Jurkat, Clone E6-1 (cell line): Measurements from ENCODE around the gene GNAS. TPM values are rescaled to one million over a fixed set of nuclear protein-coding genes. Genes with fewer than 3 reads are reported as not detected.
"Not testable (repeated sequence)": the region's sequence is repeated elsewhere in the genome, so short reads cannot be mapped to it uniquely, and the experiment has no call there.

ENCODE experiments used
- DNase-seq: peaks from one replicate; pipeline ENCODE4 v3.0.0-alpha.2; 2011; ENCODE audit warnings: low read depth, low spot score
- H3K4me3 ChIP-seq: 2 replicates; pipeline ENCODE4 v1.5.1; 2011; ENCODE audit warnings: mild to moderate bottlenecking, low read length, control low read depth, moderate library complexity
- polyA plus RNA-seq: library from polyadenylated mRNA; unstranded; fragments of >200 nt; gene quantifications from one replicate; pipeline ENCODE4 v1.2.1, GENCODE V29; 2012; ENCODE audit warnings: missing spikeins; ENCODE audit not compliant: insufficient read length, insufficient read depth

The GNAS gene
- 1,642 TPM for polyA plus RNA-seq

DNA sequence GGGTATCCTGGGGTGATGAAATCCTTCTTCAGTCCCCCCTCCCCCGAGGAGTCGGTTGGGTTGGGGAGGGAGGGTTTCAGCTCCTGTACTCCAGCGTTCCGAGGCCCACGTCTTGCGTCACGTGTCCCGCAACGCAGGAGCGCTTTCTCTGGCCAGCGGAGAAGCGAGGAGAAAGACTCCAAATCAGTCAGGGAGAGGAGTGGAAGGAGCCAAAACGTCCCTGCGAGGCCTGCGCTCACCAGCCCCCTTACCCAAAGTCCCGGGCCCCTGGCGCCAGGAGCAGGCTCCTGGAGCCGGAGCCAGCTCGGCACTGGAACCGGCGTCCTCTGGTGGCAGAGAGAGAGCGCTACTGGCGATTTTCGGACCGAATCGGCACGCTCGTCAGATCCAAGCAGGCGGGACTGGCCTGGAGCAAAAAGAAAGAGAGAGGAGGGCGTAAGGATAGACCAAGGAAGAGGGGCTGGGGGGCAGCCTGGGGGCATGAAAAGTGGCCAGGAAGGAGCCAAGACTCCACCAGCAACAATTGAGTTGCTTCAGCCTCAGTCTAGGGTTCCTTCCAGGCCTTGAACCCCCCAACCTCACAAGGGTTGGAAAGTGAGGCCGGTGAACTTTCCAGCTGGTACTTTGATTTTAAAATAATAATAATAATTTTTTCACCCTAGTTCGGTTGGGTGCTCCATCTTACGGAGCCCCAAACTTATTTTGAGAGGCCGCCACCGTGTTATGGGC is at the start of gene GNAS:
TSS of gene GNAS (plus strand) at position 174 of the 729 bp plus-strand sequence.
- no peak within 1 kb of the TSS for H3K4me3 ChIP-seq
- DNase-seq: no peak

- no peak overlapping the region for H3K4me3 ChIP-seq
- no peak for DNase-seq
Measured at GRCh38 chr20:58803533-58803932, 49.0 kb upstream of the GNAS start.

GRCh38 chr20:58807801-58808200 is 44.7 kb upstream of the GNAS start:
- no peak overlapping the region for H3K4me3 ChIP-seq
- DNase-seq: no peak

DNA sequence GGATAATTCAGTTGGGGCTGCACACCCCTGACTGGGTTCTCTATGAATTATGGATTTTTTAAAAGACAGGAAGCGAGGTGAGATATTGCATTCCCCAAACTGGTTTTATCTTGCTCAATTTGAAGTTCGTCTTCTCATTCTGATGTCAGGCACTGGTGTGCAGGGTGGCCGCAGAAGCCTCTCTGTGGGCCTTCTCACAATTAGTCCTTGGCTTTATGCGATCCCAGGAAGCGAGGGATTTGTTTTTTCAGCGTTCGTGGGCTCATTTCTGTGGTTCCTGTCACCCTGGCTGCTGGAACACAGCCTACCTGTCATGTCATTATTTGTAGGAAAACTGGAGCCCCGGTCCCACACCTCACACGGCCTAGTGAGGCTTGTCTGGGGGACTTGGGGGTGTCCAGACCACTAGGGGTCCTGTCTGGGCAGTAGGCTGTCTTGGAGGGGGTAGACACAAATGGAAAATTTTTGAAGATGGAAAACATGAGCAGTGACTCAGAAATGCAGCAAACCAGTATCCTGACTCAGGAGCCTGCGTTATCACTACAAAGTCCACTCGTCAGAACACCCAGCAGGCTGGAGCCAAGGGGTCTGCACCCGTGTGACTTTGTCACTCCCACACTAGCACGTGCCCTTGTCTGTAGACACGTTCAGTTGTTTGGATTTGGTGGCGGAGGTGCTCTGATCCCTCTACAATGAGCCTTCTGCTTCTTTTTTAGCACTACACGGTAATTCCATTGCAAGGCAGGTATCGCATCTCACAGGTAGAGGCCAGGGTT is 44.1 kb upstream of the GNAS start:
- H3K4me3 ChIP-seq: no peak overlapping the region

GRCh38 chr20:58810116-58810878 is 42.2 kb upstream of the GNAS start:
- H3K4me3 ChIP-seq: no peak overlapping the region

More for the DNA sequence above, 44.1 kb upstream of the GNAS start:
- no peak for DNase-seq

DNA sequence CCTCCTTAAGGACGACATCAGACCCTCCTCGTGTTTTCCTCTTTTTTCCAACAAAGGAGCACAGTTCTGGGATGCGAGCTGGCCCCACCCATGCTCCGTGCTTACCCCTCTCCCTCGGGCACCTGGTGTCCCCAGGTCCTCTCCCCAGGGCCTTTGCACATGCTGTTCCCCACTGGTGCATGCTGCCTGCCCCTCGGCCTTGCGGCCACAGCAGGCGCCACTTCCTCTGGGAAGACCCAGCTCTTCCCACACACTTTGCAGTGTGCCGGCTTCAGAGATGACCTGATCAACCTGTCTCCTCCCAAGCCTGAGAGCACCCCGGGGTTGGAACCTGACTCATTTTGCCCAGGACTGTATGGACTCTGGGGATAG is 41.7 kb upstream of the GNAS start:
- no peak for DNase-seq
- H3K4me3 ChIP-seq: no peak overlapping the region

More at GRCh38 chr20:58810116-58810878, 42.2 kb upstream of the GNAS start:
- DNase-seq: no peak

- H3K4me3 ChIP-seq: no peak overlapping the region
- no peak for DNase-seq
Measured at GRCh38 chr20:58811334-58811733, 41.2 kb upstream of the GNAS start.

GRCh38 chr20:58813369-58813768 is 39.1 kb upstream of the GNAS start:
- no peak for DNase-seq
- no peak overlapping the region for H3K4me3 ChIP-seq

DNA sequence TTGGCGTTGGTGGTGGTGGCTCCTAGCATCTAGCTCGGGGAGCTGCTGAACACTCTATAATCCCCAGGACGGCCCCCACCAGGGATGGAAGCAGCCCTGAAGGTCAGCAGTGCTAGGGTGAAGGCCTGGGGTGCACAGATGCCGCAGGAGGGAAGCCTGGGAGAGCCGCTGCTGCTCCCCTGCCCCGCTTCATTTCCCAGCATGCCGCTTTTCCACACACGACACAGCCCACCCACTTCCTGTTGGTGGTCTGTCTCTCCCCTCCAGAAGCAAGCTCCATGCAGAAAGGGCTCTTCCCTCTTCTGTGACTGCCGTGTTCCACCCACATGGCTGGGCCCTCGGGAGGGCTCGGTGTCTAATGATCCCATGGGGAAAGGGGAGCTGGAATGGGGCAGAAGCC is 37.1 kb upstream of the GNAS start:
- DNase-seq: peak; percentile 52
- H3K4me3 ChIP-seq: 0 out of 2 replicates have a peak overlapping the region, but pooled peaks have one; percentile 2

DNA sequence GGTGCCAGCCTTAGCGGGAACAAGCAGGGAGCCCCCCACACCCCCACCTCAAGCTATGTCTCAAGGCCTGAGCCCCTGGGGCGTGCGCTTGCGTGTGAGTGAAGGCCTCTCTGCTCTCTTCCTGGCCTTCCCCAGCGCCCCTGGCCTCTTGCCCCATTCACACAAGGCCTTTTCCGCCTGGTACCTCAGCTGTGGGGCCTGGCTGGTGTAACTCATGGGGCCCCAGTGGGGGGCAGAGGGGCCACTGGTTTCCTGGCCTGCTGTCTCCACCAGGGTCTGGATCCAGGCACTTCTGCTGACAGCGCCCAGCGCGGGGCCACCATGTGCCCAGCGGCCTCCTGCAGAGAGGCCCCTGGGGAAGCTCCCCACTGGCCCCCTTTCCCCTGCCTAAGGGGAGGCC is 36.5 kb upstream of the GNAS start:
- DNase-seq: no peak
- no peak overlapping the region for H3K4me3 ChIP-seq

GRCh38 chr20:58816957-58817651 is 35.4 kb upstream of the GNAS start:
- no peak for DNase-seq
- H3K4me3 ChIP-seq: no peak overlapping the region

DNA sequence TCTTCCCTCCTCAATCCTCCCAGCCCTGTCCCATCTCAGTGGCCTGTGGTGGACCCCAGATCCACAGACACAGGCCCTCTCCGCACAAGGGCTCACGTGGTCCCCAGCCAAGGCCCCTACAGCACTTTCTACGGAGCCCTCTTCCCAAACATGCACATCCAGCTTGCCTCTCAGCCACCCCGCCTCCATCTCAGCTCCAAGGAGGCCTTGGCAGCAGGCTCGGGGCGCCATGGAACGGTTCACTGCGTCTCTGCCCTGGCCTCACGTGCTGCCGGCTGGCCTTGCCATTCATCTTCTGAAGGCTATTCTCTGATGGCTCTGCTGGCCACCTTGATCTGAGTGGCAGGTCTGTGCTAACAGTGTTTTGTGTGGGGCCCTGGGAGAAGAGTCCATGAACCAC is 34.8 kb upstream of the GNAS start:
- H3K4me3 ChIP-seq: no peak overlapping the region
- no peak for DNase-seq

DNA sequence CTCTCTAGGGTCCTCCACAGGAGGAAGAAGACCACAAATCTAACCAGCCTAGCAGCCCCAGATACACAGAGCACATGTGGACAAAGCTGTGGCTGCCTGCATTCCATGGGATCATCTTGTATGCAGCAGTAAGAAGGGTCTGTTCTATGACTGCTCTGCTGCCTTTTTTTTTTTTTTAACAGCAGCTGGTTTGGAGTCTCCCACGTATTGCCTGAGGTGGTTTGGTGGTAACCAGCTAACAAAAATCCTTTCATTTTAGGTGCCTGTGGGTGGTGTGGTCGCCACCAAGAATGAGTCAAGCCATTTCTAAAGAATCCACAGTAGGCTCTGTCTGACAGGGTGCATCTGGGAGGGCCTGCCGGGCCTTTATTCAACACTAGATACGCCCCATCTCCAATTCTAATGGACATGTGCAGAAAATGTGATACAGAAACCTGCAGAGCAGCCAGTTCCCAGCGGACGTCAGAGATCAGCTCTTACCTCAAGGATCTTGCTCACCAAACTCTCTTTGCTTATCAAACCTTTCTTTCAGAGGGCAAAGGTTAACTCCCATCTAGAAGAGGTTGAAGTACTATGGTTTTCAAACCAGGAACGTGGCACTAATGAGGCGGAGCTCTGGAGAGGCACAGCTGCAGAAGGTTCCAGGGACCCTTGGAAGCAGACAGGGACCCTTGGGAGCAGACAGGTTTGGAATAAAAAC is 33.8 kb upstream of the GNAS start:
- DNase-seq: peak; percentile 95
- no peak overlapping the region for H3K4me3 ChIP-seq

DNA sequence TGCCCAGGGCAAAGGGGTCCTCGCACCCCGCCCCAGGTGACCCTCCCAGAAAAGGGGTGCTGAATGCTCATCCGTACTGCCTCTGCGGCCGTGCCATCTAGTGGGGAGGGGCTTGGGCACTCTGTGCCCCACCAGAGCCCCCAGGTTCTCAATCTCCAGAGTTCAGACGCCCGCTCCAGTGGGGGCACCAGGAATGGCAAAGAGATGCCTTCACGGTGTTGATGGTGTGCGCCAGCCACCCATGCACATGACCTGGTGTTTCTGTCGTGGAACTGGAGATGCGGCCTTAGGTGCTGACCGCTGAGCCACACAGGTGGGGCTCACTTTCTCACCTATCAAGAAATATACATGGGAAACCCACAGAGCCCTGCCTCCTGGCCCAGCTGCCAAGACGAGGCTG is 32.6 kb upstream of the GNAS start:
- no peak for DNase-seq
- no peak overlapping the region for H3K4me3 ChIP-seq

- not testable (repeated sequence) for DNase-seq, H3K4me3 ChIP-seq
Measured at GRCh38 chr20:58820515-58820914, 32.0 kb upstream of the GNAS start.

GRCh38 chr20:58822149-58822548 is 30.4 kb upstream of the GNAS start:
- no peak overlapping the region for H3K4me3 ChIP-seq
- no peak for DNase-seq

DNA sequence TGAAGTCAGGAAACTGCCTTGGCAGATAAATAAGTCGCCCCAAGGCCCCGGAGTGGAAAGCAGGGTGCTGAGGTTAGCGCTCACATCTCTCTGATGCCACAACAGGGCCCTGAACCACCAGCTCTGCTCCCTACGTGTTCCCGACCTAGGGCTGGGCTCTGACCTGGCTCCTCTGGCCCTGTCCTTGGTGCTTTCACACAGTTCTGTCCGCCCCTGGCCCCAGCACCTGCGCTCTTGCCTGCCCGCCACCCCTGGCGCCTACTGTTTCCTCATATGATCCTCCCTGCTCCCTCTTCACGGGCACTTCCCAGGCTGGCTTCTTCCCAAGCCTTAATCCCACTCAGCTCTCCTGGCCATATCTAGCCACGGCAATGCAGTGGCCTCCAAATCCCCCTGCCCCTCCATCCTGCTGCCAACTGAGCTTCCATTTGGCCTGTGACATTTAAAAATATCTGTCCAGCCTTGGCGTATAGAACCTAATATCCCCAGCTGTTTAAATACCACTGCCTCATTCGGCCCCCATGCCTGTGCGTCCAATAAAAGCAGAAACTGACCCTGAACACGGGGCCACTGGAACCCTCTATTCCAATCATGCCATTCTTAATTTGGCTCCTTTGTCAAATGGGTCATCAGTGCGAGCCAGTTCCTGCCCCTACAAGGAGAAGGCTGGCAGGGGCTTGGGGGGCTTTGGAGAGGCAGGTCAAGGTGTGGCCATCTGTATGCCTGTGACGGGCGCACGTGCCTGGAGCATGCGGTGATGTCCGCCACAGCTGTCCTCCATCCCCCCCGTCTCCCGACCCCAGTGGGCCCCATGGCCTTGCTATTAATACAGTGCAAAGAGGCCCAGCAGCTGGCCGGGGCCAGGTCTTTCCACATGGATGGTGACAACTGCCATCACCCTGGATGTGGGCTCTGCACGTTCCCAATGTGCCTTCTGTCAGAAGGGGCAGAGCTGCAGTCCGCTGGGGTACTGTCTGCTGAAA is 29.5 kb upstream of the GNAS start:
- DNase-seq: no peak
- H3K4me3 ChIP-seq: no peak overlapping the region

- H3K4me3 ChIP-seq: no peak overlapping the region
- DNase-seq: no peak
Measured at GRCh38 chr20:58824843-58825242, 27.7 kb upstream of the GNAS start.
